A673 (cell line): ENCODE results near the gene PPP4C. TPM values are rescaled to one million over a fixed set of nuclear protein-coding genes. Genes with fewer than 3 reads are reported as not detected.

Experiments used
- BruUV-seq: library from RNA; stranded (reverse); fragments of 400-500 nt; replicated peaks from 2 replicates; lab custom pipeline; 2021; lab: Mats Ljungman, UMichigan
- CTCF ChIA-PET: fragments of 300-600 bp; sonication (Branson Sonifier 250); formaldehyde crosslinking; loops from one replicate; lab custom pipeline; 2022; ENCODE audit warnings: antibody characterized with exemption; lab: Charles Lee
- POLR2A ChIA-PET: fragments of 300-600 bp; sonication (Branson Sonifier 250); formaldehyde crosslinking; loops from one replicate; lab custom pipeline; 2022; ENCODE audit warnings: antibody characterized with exemption; ENCODE audit not compliant: low non-redundant PET; lab: Charles Lee
- DNase-seq: peaks from one replicate; pipeline ENCODE4 v3.0.0-alpha.2; 2015; ENCODE audit warnings: low spot score
- H3K27ac ChIP-seq: fragments of 200-600 bp; sonication (generic); 2 replicates; pipeline ENCODE4 v1.5.1; 2016; ENCODE audit warnings: mixed run types, low read depth, mild to moderate bottlenecking, mixed read lengths, antibody characterized with exemption, low read length; ENCODE audit not compliant: poor library complexity, severe bottlenecking
- H3K27me3 ChIP-seq: fragments of 200-600 bp; sonication (generic); replicated peaks from 2 replicates; pipeline ENCODE4 v1.6.1; 2017; ENCODE audit warnings: mixed run types, low read depth, mild to moderate bottlenecking, mixed read lengths, antibody characterized with exemption, low read length; ENCODE audit not compliant: insufficient read depth, poor library complexity
- H3K36me3 ChIP-seq: fragments of 200-600 bp; sonication (generic); 2 replicates; pipeline ENCODE4 v1.6.1; 2016; ENCODE audit warnings: mixed run types, mild to moderate bottlenecking, mixed read lengths, antibody characterized with exemption, low read length; ENCODE audit not compliant: insufficient read depth, poor library complexity, severe bottlenecking
- H3K4me1 ChIP-seq: fragments of 200-600 bp; sonication (generic); 2 replicates; pipeline ENCODE4 v1.6.1; 2017; ENCODE audit warnings: mixed run types, mild to moderate bottlenecking, mixed read lengths, antibody characterized with exemption, low read length; ENCODE audit not compliant: insufficient read depth, poor library complexity, severe bottlenecking
- H3K4me3 ChIP-seq: fragments of 200-600 bp; sonication (generic); 2 replicates; pipeline ENCODE4 v1.5.1; 2016; ENCODE audit warnings: low read depth, mixed run types, mild to moderate bottlenecking, mixed read lengths, low read length; ENCODE audit not compliant: poor library complexity, severe bottlenecking
- H3K9me3 ChIP-seq: fragments of 200-600 bp; sonication (generic); 2 replicates; pipeline ENCODE4 v1.6.1; 2016; ENCODE audit warnings: mixed run types, low read depth, mild to moderate bottlenecking, mixed read lengths, antibody characterized with exemption, low read length; ENCODE audit not compliant: poor library complexity, severe bottlenecking
- CTCF ChIP-seq: fragments of 300-800, 200-600 bp; sonication (generic); conservative IDR thresholded peaks from 2 replicates; pipeline ENCODE4 v1.5.1; 2017; ENCODE audit warnings: low read depth, mild to moderate bottlenecking, antibody characterized with exemption, low read length, moderate library complexity, mixed read lengths
- EZH2 ChIP-seq: fragments of 200-600 bp; sonication (generic); IDR thresholded peaks from 2 replicates; pipeline ENCODE4 v1.6.1; 2017; ENCODE audit warnings: borderline replicate concordance, low read depth, mild to moderate bottlenecking, mixed read lengths, antibody characterized with exemption, low read length; ENCODE audit not compliant: poor library complexity, severe bottlenecking
- intact Hi-C: fragments of 100-400 bp; cut with micrococcal nuclease; formaldehyde crosslinking; loops from one replicate; pipeline ENCODE4 v1.10.0; 2022; ENCODE audit not compliant: unreplicated experiment
- total RNA-seq: library from RNA; stranded (reverse); gene quantifications from 2 replicates; pipeline ENCODE4 v1.2.3, GENCODE V29; 2021

The PPP4C gene
- total RNA-seq, 1 experiment from 2014 or later: 122 TPM

- TSS peak; percentile 85 for BruUV-seq
- no peak for TF ChIP-seq EZH2
- no peak for TF ChIP-seq CTCF
These were observed 10.5 kb upstream of the PPP4C start, which contains the start of gene ALDOA for GRCh38 chr16:30065102-30065942. ALDOA (plus strand) TSS chr16:30065760; CDS start chr16:30066898, 1,138 bp downstream.

GRCh38 chr16:30065943-30066760, 9.6 kb upstream of the PPP4C start:
- Histone ChIP-seq H3K4me3 (peak overlapping the region; percentile 85), H3K36me3 (peaks cover 49% of the 10 kb centered on the region), H3K27me3 (no peaks in the 10 kb centered on the region), H3K27ac (peak overlapping the region; percentile 97), H3K9me3 (no peaks in the 10 kb centered on the region), H3K4me1 (peaks cover 39% of the 10 kb centered on the region)
- no peak for DNase-seq
- POLR2A ChIA-PET: interaction anchor here (0.6 kb wide), 2 partner anchors 413 to 1076 kb away, joined by 3 to 20 read pairs; no protein-coding TSS in a partner anchor
- TF ChIP-seq CTCF (no peak), EZH2 (no peak)
- CTCF ChIA-PET: no interaction called here
- BruUV-seq: TSS peak; percentile 32
- intact Hi-C loops: loop anchor here (10.0 kb wide), 1 partner anchor 629 kb away; the partner anchor contains the start of gene SRCAP

More at GRCh38 chr16:30065102-30065942, 10.5 kb upstream of the PPP4C start, which contains the start of gene ALDOA:
- POLR2A ChIA-PET: interaction anchor here (0.6 to 0.7 kb wide), 2 partner anchors 26 to 1077 kb away, joined by 3 read pairs; partner anchors contain the start of gene TBX6
- CTCF ChIA-PET: no interaction called here
- no peaks in the 10 kb centered on the region for H3K27me3 ChIP-seq
- H3K36me3 ChIP-seq: peaks cover 41% of the 10 kb centered on the region
- H3K27ac ChIP-seq: peak within 1 kb of the TSS; percentile 97
- H3K9me3 ChIP-seq: no peaks in the 10 kb centered on the region
- H3K4me3 ChIP-seq: peak within 1 kb of the TSS; percentile 85
- H3K4me1 ChIP-seq: peaks cover 47% of the 10 kb centered on the region
- peak; percentile 99 for DNase-seq
- intact Hi-C loops: loop anchor here (10.0 kb wide), 1 partner anchor 629 kb away; the partner anchor contains the start of gene SRCAP
